Left colon (tissue), 2 donors: ENCODE results near the gene HPN. TPM values are rescaled to one million over a fixed set of nuclear protein-coding genes. Genes with fewer than 3 reads are reported as not detected.
"Not testable (repeated sequence)": the region's sequence is repeated elsewhere in the genome, so short reads cannot be mapped to it uniquely, and the experiment has no call there.

Experiments used
- ATAC-seq: fragments of 200-7000 bp; cut with Tn5 transposase; one replicate; pipeline ENCODE4 v1.9.1; 2020; ENCODE audit warnings: mild to moderate bottlenecking, moderate library complexity
- DNase-seq, 2 donors: peaks; one replicate each; pipeline ENCODE4 v3.0.0-alpha.2; 2020
- intact Hi-C, 2 donors: fragments of 100-400 bp; cut with DNase I in 1 of 2; cut with micrococcal nuclease in 1 of 2; formaldehyde crosslinking; loops; one replicate each; pipeline versions ENCODE4 v1.11.2 to v1.14.0; 2022; cut with DNase I, micrococcal nuclease
- total RNA-seq, 2 donors: library from RNA; stranded (reverse); fragmentation: NEBNext Ultra II Directional; extraction: Animal tissue kit (Norgen Biotek cat#: 25700); gene quantifications; one replicate each; pipeline ENCODE4 v1.2.1, GENCODE V29; 2021
- donor health status: DM: no; HTN: no; CAD: no.
- donor health status: DM: yes; HTN: yes; CAD: no.

Gene HPN
- total RNA-seq, 2 donors from 2014 or later: 0.95 to 1.1 TPM

DNA sequence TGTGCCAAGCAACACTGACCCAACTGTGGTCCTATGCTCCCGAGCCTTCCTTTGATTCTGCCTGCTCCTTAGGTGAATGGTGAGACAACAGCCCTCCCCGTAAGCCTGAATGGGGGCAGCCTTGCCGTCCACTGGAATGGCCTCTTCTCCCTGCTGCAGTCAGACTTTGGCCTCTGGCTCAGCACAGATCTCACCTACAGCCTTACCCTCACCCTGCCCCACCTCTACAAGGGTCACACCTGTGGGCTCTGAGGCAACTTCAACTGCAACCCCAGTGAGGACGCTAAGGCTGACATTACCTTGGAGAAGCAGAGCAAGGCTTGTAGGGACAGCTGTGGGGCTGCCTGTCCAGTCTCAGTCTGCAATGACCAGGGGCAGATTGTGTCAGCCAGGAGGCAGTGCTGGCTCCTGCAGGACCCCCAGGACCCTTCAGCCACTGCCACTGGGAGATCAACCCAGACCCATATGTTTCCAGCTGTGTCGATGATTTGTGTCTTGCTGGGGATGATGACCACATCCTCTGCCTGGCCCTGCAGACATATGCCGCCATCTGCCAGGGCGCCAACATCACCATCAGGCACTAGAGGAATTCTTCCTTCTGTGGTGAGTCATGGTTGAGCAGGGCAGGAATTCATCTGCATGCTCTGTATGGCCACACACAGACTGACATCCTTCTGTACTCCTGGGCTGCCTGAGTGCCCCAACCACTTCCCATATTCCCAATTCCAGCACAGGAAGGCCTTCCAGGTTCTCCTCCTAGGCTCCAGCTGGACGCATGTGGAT lies 46.8 kb downstream of the HPN start:
- DNase-seq: no peak
- no peak for ATAC-seq
- intact Hi-C loops: no loop called here

DNA sequence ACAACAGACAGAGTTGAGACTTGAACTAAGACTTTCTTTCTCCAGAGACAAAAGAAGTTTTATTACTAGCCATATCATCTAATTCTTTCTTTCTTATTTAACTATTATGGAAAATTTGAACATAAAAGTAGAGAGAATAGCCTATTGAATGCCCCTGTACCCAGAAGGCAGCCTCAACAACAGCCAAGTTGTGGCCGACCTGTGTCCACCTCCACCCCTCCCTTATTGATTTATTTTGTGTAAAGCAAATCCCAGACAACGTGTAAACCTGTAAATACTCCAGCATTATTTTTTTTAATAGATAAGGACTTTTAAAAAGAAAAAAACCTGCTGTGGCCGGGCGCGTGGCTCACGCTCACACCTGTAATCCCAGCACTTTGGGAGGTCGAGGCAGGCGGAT lies 48.0 kb downstream of the HPN start:
- ATAC-seq: no peak
- intact Hi-C loops: no loop called here

DNA sequence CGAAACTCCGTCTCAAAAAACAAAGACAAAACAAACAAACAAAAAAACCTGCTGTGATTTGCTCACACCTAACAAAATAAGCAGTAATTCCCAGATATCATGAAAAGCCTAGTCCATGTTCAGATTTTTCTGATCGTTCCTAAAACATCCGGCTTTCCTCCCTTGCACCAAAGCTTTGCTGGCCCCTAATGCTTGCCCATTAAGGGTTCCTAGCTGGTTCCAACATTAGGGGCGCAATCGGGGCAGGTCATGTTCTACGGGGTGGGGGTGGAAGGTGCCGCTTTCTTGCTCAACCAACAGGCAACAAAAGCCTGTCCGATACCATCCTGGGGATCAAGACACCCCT lies 48.6 kb downstream of the HPN start:
- ATAC-seq (no peak), DNase-seq (no peak)
- intact Hi-C loops: no loop called here

More for the DNA sequence above, 48.0 kb downstream of the HPN start:
- DNase-seq: no peak

DNA sequence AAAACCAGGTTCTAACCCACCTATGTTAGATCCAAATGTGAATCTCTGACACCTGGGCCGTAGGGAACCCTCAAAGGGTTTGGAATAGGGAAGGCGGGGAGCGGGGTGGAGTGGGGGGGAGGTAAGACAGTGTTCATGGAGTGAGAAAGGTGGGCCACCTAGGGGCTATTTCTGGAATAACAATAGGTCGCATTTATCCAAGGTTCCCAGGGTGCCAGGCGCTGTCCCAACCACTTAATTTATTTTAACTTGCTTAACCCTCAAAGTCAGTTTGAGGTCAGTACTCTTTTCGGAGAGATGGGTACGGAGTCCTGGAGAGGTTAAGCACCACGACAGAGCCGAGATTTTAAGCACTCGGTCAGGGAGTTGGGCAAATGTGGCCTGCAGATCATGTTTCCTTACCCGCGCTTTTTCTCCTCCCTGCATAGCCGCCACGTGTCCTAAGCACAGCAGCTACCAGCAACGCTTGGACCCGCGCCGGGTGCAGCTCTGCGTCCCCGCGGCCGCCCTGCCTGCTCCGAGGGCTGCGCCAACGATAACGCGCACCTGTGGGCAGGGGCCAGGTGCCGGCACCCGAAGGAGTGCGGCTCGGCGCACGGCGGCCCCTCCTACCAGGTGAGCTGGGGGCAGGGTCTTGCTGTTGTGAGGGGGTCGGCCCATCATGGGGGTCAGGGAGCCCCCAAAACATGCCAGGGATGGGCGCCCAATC lies 49.1 kb downstream of the HPN start:
- intact Hi-C loops: no loop called here
- peak; percentile 84 for ATAC-seq
- DNase-seq: peak in 1 of 2 donors; percentile 59

DNA sequence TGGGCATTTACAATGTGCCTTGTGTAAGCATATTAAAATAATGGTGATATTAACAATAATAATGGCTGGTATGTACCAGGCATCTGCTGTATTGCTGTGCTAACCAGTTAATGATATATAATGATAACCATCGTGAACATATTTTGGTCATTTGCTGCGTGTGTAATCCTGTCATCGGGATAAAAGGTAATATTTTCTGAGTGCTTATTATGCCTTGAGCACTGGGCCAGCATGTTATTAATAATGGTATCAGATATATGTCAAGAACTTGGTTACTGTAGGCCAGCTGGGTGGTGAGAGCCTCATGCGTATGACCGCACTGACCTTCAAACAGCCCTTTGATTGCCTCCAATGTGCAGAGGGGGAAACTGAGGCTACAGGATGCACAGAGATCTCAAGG lies 51.9 kb downstream of the HPN start:
- intact Hi-C loops: no loop called here
- ATAC-seq (no peak), DNase-seq (no peak)

DNA sequence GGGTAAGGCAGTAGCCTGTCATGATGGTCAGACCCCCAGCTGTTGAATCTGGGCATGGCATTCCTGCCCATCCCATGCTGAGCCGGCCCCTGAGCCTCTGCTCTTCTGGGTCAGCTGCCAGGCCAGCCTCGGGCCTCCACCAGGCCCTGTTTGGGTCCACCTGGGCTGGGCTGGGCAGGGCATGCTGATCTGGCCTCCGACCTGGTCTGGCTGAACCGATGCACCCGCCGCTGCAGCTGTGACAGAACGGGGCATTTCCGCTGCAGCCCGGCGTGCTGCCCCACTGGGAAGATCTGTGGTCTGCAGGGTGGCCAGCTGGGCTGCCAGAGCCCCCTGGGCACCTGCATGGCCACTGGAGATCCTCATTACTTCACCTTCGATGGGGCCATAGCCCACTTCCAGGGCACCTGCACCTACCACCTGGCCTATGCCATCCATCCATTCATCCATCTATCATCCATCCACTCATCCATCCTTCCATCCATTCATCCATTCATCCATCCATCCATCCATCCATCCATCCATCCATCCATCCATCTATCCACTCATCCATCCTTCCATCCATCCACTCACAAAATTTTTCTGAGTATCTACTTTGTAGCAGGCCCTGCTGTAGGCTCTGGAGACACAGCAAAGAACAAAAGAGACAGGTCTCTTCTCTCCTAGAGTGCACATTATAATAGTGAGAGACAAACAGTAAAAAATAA lies 52.6 kb downstream of the HPN start:
- no peak for DNase-seq
- intact Hi-C loops: no loop called here
- ATAC-seq: no peak

DNA sequence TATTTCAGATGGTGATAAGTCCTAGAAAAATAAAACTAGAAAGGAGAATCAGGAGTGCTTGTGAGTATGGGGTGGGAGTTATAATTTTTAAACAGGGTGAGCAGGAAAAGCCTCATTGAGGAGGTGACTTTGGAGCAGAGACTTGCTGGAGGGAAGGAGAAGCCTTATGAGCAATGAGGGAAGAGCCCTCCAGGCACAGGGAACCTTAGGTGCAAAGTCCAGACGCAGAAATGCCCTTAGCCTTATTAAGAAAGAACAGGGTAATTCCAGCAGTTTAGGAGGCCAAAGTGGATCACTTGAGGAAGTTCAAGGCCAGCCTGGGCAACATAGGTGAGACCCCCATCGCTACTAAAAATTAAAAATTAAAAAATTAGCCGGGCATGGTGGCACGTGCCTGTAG lies 53.1 kb downstream of the HPN start:
- peak; percentile 48 for ATAC-seq
- DNase-seq: no peak
- intact Hi-C loops: no loop called here

DNA sequence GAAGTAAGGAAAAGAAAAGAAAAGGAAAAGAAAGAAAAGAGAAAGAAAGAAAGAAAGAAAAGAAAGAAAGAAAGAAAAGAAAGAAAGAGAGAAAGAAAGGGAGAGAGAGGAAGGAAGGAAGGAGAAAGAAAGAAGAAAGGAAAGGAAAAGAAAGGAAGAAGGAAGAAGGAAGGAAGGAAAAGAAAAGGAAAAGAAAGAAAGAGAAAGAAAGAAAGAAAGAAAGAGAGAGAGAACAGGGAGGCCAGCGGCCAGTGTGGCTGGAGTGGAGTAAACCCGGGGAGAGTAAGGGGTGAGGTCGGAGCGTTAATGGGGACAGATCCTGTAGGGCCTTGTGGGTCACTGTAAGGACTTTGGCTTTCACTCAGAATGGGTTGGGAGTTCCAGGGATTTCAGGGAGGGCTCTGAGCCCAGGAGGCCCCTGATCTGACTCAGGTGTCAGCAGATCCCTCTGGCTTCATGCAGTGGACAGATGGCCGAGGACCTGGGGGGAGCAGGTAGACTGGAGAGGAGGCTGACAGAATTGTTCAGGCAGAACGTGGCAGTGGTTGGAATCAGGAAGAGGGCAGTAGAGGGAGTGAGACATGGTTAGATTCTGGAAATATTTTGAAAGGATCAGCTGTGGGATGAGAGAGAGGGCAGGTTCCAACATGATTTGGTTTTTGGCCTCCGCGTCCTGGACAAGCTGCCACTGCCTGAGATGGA lies 54.3 kb downstream of the HPN start:
- no peak for DNase-seq
- no peak for ATAC-seq
- intact Hi-C loops: no loop called here

DNA sequence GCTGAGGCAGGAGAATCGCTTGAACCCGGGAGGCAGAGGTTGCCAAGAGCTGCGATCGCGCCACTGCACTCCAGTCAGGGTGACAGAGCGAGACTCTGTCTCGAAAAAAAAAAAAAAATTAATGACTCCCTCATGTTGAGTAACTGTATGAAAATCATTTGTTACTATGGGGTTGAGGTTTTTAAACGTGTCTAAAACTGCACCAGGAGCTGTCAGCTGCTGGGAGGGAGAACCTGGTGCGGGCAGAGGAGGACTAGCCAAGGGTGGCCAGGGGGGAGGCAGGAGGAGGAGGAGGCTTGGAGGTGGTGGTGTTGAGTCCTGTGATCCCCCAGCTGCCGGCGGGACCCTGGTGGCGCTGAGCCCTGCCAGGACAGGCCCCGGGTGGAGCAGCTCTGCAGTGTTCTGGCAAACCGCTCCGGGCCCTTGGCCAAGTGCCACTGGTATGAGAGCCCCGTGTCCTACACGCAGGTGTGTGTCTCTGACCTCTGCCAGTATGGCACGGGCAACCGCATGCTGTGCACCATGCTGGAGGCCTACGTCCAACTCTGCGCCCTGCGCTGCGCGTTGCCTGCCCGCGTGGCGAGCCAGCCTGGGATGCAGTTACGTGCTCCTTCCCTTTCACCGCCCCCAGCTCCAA lies 57.0 kb downstream of the HPN start:
- ATAC-seq (peak; percentile 34), DNase-seq (no peak)
- intact Hi-C loops: no loop called here

DNA sequence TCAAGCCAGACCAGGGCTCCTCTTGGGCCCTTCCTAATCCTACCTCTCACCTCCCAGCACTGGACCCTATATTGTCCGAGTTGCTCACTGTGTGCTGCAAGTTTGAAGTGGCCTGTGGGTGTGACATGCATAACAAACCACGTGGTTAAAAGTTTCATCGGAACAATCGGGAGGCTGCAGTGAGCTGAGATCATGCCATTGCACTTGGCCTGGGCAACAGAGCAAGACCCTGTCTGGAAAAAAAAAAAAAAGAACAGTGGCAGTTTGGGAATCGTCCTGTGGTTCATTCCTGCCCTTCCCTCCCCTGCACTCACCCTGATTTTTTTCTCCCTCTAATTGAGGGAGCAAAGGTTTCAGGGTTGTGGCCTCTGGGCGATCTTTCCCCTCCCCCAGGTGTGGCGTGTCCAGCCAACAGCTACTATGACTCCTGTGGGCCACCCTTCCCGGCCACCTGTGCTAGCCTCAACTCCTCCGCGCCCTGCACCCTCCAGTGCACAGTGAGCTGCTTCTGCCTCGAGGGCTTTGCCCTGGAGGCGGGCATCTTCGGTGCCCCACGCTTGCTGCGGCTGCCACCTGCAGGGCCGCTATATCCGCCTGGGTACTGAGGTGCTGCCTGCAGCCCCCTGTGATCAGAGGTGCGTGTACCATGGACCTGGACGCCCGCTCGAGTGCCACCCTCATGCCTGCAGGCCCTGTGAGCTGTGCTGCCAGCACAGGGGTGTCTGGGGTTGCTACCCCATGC lies 57.8 kb downstream of the HPN start:
- intact Hi-C loops: no loop called here
- no peak for DNase-seq
- ATAC-seq: peak; percentile 36

DNA sequence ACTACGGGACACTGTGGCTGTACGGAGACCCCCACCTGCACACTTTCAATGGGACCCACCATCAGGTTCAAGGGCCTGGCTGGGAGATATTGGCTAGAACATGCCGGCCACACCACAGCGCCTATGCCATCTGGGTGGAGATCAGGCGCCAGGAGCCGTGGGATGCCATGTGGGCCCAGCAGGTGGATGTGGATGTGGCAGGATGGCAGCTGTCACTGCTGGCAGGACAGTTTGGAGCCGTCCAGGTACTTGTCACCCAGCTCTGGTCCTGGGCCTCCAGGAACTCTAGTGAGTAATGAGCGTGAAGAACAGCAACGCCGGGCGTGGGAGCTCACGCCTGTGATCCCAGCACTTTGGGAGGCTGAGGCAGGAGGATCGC lies 58.4 kb downstream of the HPN start:
- ATAC-seq (no peak), DNase-seq (no peak)
- intact Hi-C loops: no loop called here

DNA sequence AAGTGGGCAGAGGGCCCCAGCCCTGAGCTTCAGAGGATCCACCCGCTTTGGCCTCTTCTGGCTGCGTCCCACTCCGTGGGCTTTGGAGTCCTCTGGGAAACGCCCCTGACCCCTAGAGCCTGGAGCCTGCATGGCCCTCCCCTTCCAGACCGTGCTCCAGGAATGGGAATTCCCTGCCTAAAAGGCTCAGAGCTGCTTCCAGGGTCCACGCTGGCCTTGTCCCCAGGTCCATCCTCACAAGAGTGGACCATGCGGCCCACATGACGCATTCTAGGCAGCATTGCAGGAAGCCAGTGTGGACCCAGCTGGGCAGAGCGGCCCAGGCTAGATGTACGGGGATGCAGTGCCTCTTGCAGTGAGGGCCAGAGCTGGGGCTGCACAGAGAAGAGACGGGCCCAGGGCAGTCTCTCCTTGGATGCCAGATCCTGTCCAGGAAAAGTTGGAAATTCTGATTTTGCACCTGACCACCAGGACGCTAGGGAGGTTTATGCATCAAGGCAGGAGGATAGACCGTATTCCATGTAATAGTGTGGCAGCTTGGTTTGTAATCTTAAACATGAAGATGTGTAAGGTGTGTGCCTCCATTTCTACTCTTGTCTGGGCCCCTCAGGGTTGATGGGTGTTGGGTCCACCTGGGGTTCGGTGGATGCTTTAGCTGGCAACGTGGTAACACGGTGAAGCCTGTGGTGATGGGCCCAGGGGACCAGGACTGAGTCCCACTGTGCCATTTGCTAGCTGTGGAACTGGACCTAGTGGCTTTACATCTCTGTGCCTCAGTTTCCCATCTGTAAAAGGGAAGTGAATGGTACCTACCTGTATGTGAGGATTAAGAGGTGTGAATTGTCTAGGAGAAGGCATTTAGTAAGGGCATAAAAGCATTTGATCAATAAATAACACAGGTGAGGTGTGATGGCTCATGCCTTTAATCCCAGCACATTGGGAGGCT lies 59.3 kb downstream of the HPN start:
- ATAC-seq (no peak), DNase-seq (no peak)
- intact Hi-C loops: no loop called here

DNA sequence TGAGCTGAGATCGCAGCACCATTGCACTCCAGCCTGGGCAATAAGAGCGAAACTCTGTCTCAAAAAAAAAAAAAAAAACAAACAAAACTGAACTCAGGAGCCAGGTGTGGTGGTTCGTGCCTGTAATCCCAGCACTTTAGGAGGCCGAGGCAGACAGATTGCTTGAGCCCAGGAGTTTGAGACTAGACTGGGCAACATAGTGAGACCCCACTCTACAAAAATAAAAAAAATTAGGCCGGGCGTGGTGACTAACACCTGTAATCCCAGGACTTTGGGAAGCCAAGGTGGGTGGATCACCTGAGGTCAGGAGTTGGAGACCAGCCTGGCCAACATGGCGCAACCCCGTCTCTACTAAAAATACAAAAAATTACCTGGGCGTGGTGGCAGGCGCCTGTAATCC lies 60.4 kb downstream of the HPN start:
- intact Hi-C loops, DNase-seq, ATAC-seq: not testable (repeated sequence)

DNA sequence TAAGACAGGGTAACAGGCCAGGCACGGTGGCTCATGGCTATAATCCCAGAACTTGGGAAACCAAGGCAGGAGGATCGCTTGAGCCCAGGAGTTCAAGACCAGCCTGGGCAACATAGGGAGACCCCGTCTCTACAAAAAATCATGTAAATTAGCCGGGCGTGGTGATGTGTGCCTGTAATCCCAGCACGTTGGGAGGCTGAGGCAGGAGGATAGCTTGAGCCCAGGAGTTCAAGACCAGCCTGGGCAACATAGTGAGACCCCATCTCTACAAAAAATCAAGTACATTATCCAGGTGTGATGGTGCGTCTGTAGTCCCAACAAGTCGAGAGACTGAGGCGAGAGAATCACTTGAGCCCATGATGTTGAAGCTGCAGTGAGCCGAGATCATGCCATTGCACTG lies 62.1 kb downstream of the HPN start:
- intact Hi-C loops, DNase-seq, ATAC-seq: not testable (repeated sequence)

DNA sequence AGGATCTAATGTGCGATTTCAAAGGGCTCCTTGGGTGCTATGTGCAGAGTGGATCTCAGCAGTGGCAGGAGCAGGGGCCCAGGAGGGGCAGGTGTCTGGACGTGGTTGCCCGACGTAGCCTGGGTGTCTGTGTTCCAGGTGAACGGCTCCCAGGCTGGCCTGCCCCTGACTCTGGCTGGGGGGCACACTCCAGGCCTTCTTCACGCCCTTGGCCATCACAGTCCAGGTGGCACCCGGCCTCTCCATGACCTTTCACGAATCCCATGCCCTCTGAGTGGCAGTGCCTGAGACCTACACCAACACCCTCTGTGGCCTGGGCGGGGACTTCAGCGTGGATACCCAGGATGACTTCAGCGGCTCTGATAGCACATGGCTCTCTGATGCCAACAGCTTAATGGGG lies 62.8 kb downstream of the HPN start:
- no peak for ATAC-seq
- DNase-seq: no peak
- intact Hi-C loops: no loop called here

DNA sequence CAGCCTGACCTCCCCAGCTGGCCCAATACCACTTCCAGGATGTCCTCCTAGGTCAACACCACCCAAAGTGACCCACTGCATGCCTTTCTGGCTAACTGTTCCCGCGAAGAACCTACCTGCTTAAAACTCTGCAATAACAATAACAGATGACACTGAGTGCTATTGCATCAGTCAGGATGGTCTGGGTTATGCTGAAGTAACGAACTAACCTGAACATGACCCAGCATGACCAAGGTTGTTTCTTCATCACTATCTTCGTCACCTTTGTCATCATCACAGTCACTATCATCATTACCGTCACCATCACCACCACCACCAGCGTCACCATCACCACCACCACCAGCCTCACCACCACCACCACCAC lies 63.5 kb downstream of the HPN start:
- DNase-seq (no peak), ATAC-seq (no peak)
- intact Hi-C loops: no loop called here
